ENCODE measurements around the gene CDPF1.
"Not testable (repeated sequence)": the region's sequence is repeated elsewhere in the genome, so short reads cannot be mapped to it uniquely, and the experiment has no call there.

CDPF1 gene

DNA sequence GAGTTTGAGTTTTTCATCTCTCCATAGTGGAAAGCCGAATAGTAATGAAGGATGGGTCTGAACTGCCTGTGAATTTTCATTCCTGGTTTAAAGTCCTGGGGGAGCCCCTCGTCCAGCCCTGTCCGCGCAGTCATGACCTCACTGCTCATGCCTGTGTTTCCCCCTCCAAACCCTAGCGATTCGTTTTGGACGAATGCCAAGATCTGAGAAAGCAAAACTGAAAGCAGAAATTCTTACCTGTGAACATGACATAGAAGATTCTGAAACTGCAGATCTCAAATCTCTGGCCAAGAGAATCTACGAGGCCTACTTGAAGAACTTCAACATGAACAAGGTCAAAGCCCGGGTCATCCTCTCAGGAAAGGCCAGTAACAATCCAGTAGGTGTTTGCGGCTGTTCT lies 30.5 kb downstream of the CDPF1 start:
- DNase-seq = no peak

DNA sequence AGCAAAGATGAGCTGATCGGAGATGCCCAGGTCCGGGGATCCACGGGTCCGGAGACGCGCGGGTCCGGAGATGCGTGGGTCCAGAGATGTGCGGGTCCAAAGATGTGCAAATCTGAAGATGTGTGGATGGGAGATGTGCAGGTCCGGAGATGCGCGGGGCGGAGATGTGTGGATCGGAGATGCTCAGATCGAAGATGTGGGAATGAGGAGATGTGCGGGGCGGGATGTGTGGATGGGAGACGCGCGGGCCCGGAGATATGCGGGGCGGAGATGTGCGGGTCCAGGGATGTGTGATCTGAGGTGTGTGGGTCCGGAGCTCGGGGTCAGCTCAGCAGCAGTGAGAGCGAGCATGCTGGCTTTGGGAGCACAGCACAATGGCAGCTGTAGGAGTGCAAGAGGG lies 35.5 kb downstream of the CDPF1 start:
- no peak for DNase-seq

DNA sequence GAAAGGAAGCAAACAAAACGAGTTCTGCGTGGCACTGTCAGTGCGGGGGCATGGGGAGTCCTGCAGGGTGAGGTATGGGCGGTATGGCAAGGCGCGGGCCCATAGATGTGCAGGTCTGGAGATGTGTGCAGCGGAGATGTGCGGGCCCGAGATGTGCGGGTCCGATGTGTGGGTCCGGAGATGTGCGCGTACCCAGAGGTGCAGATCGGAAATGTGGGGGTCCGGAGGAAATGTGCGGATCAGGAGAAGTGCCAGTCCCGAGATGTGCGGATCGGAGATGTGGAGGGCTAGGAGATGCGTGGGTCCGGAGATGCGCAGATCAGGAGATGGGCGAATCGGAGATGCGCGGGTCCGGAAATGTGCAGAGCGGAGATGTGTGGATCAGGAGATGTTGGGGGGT lies 35.9 kb downstream of the CDPF1 start:
- no peak for DNase-seq

DNA sequence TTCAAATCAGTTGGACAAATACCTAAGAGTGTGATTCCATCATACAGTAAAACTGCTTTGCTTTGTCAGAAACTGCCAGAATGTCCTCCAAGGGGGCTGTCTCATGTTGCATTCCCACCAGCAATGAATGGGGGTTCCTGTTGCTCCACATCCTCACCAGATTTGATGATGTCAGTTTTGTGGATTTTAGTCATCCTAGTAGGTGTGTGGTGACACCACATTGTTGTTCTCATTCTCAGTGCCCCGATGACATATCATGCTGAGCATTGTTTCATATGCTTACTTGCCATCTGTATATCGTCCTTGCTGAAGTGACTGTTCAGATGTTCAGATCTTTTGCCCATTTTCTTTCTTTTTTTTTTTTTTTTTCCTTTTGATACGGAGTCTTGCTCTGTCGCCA lies 37.0 kb downstream of the CDPF1 start:
- DNase-seq = no peak

DNA sequence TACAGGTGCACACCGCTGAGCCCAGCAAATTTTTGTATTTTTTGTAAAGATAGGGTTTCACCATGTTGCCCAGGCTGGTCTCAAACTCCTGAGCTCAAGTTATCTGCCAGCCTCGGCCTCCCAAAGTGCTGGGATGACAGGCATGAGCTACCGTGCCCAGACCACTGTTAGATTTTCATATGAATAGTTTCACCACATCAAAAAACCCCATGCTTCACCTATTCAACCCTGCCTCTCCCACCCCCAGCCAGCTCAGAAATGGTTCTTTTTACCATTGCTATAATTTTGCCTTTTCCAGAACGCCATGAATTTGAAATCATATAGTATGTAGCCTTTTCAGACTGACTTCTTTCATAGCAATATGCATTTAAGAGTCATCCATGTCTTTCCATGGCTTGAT lies 37.9 kb downstream of the CDPF1 start:
- no peak for DNase-seq

DNA sequence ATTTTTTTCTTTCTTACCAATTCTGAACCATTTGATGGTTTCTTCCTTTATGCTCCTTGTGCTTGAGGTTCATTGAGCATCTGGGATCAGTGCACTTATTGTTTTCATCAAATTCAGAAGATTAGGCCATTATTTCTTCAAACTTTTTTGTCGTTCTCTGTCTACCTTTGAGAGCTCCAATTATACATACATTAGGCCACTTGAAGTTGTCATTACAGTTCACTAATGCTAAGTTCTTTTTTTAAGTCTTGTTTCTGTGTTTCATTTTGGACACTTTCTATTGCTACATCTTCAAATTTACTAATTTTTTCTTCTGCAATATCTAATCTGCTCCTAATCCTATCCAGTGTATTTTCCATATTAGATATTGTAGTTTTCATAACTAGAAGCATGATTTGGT lies 40.8 kb downstream of the CDPF1 start:
- no peak for DNase-seq

DNA sequence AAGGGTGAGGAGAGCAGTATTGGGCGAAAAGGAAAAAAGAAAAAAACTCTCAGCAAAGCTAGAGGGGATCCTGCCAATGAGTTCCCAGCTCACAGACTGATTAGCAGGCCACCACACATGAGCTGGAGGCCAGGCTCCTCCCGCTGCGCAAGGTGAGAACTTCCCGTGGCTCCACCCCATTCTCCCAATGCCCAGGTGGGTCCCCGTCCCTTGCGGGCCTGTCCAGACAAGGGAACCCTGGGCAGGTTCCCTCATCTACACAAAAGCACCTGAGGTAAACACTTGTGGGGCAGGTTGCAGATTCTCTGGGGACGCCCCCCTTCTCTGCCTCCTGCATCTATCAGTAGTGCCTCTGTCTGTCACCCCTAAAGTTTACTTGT lies 46.5 kb downstream of the CDPF1 start:
- no peak for DNase-seq

DNA sequence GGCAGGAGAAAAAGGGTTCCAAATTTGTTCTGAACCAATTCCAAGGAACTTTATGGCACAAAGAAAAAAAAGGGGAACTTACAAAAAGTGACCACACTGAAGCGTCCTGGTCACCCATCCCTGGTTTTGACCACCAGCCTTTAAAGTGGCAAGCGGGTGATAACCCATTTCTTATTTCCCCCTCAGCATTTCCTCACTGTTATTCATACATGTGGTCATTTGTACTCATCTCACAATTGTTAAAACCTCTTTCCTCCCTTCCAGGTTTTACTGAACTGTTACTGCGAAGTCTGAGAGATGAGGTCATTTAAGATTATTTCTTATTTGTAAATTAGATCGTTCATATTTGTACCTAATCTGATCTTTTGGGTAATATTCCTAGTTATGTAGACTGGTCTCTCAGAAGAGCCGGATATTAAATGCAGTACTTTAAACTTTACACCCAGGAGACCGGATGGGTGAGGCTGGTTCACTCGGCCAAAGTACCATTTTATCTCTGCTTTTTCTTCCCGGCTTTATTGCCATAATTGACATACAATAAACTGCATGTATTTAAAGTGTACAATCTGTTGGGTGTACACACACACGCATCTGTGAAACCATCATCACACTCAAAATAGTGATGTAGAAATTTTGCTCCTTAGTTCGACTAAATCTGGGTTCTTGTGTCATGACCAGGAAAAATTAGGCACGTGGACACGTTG lies 47.0 kb downstream of the CDPF1 start:
- DNase-seq = no peak

DNA sequence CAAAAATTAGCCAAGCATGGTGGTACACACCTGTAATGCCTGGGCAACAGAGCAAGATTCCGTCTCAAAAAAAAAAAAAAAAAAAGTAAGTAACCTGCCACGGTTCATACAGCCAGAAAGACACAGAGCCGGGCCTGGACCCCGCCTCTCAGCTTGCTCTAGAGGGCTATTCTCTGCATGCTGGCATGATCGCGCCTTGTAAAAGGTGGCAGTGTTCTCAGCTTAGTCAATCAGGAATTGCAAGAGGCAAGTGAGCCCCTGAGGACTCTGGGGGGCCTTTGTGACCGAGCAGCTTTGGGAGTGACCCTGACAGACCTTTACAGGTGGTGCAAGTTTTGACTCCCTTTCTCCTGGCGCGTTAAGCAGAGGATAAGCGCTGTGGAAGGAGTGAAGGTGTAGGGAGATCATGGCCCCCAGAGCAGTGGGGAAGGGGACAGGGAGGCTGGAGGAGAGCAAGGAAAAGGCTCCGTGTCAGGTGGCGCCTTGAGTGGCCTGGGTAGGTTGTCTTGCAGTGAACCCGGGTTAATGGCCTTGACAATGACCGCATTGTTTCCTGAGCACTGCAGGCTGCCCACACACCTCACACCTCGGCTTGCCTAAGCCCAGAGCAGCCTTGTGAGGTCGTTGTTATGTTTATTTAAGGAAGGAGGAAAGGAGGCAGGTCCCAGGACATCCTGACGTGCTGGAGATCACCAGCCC lies 48.9 kb downstream of the CDPF1 start:
- no peak for DNase-seq

DNA sequence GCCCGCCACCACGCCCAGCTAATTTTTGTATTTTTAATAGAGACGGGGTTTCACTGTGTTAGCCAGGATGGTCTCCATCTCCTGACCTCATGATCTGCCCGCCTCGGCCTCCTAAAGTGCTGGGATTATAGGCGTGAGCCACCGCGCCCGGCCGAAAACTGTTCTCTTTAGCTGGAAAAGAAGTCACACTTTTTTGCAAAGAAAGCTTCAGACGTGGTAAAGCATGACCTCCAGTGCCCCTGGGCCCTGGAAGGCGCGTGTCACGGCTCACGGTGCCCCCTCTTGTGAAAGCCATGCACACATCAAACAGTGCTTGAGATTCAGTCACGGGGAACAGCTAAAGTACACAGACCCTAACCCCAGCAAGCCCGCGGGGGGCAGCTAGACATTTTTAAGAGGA lies 51.3 kb downstream of the CDPF1 start:
- DNase-seq = not testable (repeated sequence)

DNA sequence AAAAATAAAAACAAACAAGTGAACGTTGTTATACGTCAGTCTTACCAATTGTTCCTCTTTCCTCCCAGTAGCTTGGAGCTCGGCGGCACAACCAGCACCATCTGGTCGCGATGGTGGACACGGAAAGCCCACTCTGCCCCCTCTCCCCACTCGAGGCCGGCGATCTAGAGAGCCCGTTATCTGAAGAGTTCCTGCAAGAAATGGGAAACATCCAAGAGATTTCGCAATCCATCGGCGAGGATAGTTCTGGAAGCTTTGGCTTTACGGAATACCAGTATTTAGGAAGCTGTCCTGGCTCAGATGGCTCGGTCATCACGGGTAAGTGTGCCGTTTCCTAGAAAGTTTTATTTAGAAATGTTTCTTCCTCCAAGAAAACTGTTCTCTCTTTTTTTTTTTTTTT lies 51.8 kb downstream of the CDPF1 start:
- DNase-seq = no peak

DNA sequence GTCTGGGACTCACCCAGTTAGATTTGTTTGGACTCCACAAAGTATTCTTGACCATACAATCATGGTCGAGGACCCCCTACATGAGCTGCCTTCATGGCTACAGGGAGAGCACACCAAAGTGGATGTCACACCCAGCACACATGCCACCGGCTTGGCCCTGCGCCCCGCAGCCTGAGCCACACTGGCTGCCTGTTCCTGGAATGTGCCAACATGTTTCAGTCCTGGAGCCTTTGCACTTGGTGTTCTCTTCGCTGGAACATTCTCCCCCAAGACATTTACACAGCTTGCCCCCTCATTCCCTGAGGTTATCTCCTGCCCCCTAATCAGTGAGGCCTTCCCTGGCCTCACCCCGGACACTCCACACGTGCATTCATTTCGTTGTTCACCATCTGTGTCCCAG lies 53.8 kb downstream of the CDPF1 start:
- DNase-seq = no peak

DNA sequence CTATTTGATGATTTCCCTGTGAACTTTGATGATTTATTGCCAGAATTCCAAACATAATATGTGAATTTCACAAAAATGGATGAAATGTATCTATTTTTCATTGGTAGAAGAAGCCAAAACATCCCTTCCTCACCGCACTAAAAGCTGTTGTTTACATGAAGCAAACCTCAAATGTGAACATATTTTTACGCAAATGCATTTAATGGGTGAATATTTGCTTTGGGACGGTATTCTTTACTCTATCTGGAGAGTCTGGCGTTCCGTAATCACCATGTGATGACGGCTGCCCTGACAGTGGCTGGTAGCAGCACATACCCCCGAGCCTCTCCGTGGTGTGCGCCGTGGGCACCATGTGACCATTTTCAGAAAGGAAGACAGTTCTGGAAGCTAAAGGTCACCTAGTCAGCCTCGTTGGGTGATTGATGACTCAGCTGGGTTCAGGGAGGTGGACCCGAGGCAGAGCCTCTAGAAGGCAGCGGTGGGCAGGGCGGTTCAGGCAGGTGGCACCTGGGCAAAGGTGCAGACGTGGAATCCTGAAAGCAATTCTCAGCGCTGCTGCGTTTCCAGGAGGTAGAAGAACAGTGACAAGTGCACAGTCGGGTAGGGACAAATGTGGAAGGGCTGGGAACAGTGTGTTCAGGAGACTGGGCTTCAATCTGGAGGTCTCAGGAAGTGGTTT lies 54.5 kb downstream of the CDPF1 start:
- DNase-seq = no peak
